NOMO-1 treated with DMSO at 0.1 percent for 48 hours (cell line): ENCODE data around the gene FAM3A.

Source experiments
- DNase-seq: peaks from one replicate; lab custom pipeline; 2025; ENCODE audit not compliant: unreplicated experiment; lab: John Stamatoyannopoulos, UW

The FAM3A gene

DNA sequence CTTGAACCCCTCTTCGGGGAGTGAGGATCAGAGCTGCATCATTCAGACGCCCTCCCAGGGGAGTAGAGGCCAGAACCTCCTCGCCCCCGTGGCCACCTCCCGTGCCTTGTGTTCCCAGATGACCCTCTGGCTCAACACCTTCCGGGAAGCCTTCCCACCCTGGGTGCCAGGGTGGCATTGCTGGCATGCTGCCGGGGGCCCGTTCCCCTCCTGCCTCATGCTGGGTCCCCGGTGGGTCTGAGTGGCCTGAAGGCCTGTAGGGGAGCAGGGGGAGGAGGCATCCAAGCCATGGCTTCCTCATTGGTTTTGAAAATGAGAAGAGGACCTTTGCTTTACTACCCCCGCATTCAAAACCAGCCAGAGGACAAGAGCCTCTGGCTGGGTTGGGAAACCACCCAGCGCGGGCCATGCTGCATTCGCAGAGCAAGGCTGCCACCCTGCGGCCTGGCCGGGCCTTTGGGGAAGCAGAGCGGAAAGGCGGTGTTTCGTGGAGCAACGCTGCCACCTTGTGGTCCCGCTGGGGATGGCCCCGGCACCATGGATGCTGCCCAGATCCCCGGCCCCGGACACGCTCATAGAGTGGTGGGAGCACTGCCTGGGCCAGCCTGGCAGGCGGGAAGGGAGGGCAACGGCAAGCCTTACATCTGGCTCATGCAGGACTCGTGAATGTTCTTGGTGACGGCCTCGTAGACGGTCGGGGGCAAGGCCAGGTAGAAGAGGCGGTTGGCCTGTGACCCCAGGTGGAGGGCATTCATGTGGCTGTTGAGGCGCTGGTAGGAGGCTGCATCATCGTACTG is 18.7 kb upstream of the FAM3A start:
- peak; percentile 82 for DNase-seq

DNA sequence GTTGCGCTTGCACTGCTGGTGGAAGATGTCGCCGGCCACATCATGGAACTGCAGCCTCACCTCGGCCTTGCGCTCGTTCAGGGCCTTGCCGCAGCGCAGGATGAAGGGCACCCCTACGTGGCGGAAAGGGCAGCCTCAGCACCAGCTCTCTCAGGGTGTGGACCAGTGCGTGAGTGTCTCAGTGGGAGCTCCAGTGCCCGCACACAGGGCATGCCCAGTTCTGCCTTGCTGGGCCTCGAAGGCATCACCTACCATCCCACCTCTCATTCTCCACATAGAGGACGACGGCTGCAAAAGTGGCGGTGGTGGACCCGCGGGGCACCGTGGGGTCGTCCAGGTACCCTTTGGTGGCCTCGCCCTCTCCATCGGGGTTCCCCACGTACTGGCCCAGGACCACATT is 16.7 kb upstream of the FAM3A start:
- no peak for DNase-seq

DNA sequence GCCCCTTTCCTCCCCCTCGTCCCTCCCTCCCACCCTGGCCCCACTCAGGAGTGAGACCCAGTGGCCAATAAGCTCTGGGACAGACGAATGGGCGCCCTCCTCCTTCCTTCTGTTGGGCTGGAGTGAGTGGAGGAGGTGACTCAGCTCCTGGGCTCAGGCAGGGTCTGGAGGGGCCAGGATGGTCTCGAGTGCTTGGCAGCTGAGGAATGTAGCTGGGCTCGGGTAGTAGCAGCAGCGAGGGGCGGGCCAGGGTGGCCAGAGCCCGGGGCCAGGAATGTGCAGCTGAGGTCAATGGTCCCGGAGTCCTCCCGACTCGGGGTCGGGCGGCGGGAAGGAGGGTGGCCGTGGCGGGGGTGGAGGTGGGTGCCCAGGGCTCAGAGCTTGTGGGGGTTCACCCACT is 15.6 kb upstream of the FAM3A start:
- no peak for DNase-seq

DNA sequence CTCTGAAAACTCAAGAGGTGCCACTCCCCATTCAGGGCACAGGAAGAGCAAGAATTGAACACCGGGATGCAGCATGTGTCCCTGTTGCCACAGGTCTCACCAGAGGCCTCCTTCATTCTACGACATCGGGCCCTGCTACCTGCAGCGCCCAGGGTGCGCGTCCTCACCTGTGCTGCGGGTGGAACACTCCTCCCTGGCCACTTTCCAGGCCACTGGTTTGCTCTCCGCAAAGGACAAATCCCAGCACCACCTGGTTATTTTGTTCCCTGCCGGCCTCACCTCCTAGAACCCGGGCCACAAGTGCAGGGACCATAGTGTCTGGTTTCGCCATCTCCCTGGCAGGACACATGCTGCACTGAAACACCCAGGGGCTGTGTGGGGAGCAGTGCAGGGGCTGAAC is 14.3 kb upstream of the FAM3A start:
- DNase-seq: no peak

DNA sequence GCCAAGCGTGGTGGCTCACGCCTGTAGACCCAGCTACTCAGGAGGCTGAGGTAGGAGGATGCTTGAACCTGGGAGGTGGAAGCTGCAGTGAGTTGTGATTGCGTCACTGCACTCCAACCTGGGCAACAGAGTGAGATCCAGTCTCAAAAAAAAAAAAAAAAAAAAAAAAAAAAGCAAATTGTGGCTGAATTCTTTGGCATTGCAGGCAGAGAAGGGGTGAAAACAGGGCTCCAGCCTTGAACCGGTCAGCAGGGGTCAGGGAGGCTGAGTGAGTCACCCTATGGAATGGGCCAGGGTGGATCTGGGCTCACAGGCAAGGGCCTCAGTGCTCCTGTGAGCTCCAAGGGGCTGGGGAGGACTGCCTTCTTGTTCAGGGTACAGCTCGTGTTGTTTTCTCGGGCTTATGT is 13.2 kb upstream of the FAM3A start:
- DNase-seq: no peak

DNA sequence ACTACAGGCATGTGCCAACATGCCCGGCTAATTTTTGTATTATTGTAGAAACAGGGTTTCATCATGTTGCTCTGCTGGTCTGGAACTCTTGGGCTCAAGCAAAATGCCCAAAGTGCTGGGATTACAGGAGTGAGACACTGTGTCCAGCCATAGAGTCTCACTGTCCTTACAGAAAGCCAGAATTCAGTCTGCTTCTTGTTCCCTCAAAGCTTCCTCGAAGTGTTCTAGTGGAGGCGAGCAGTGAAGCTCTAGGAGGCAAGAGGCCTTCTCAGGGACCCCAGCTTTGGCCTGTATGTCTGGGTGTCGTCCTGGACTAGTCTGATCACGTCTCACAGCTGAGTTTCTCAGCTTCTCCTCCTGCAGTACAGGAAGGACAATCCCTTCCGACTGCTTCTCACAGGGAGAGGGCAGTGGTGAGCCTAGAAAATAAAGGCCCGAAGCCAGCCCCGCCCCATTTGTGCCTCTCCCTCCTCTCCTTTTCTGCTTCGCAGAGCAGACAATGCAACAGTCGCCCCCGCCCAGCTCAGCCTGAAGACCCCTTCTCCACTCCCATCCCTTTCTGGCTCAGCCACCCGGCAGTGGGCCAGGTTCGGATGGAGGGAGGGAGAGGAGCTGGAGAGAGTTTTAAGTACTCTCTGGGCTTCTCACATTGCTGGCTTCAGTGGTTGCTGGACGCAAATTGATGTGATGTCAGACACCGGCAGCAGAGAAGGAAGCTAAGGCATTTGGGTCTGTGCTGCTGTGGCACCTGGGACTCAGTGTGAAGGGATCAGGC is 11.1 kb upstream of the FAM3A start:
- DNase-seq: peak; percentile 66

DNA sequence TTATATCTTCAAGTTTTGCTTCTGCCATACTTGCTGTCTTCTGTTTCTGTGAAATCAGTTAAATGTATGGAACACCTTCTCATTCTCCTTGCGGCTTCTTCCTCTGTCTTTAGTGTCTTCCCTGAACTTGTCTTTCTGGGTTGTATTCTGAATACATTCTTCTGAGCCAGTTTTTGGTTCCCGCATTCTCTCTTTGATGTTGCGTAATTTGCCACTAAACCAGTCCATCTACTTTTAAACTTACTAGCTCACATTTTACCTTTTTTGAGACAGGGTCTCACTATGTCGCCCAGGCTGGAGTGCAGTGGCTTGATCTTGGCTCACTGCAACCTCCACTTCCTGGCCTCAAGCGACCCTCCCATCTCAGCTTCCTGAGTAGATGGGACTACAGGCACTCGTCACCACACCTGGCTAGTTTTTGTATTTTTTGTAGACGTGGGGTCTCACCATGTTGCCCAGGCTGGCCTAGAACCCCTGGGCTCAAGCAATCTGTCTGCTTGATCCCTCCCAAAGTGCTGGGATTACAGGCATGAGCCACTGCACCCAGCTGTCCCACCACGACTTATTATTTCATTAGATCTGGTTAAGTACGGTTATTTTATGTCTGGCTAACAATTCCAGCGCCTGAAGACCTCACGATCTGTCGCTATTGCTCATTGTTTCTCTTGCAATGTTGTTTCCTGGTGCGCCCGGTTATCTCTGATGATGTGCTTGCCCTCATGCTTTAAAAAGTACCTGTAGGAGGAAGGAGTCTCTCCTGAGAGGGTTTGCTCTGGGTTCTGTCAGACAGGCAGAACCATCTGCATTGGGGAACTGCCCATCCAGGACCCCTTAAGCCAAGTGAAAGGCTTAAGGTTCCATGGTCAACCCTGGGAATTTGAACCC is 9.8 kb upstream of the FAM3A start:
- DNase-seq: no peak

DNA sequence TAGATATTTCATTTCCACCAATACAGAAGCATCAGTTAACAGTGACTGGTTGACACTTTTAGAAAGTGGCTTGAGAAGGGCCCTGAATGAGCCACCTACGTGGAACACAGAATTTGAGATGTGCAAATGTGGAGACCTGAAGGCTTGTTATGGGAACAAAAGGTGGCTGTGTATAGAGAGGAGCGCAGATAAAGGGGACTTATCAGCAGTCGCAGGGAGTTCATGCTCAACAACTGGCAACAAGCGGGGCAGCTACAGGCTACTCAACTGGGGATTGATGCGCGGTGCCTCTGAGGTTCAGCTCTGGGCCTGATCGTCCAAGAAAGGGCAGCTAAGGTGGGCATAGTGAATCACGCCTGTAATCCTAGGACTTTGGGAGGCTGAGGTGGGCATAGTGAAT is 3.4 kb upstream of the FAM3A start:
- no peak for DNase-seq

DNA sequence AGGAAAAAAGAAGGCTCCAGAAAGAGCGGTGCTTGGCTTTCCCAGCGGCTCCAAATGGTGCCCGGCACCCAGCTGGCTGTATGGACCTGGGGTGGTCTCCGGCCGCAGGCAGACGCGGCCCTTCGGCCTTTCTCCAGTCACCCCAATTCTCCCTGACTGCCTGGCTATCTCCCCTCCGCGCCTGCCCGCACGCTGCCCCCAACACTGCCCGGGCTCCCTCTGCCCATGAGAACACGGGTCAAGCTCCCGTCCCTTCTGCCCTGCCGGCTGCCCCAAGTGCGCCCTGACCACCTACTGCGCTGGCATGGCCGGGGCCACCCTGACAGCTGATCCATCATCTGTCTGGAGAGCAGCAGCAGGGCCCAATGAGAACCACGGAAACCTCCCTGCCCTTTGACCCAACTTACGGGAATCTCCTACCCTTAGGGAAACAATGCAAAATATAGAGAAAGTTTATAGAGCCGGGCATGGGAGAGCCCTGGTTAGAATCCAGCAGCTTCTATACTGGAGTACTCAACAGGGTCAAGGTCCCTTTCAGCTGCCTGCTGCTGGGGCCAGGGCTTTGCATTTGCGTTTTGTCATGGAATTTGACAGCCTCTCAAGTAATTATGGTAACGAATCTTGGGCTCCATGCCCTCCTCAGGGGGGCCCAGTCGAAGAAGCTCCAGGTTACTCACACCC is 1.2 kb upstream of the FAM3A start:
- no peak for DNase-seq

DNA sequence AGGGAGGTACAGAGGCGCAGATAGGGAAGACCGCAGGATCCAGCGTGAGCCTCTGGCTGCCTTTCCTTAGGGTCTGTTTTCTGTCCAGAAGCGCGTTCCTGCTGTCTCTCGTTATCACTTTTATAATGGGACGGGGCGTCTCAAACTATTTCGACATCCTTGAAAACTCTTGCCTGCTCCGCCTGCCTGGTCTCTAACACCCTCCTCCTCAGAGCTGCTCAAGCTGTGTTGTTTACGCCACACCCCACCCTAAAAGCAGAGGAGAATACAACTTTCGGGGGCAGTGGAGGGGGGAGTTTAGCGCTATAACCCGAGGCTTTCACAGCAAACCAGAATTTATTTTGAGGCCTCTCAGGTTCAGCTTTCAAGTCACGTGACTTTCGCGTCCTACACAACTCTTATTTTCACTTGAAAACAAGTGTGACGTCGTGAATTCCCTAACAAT is 646 bp upstream of the FAM3A start:
- peak; percentile 31 for DNase-seq

DNA sequence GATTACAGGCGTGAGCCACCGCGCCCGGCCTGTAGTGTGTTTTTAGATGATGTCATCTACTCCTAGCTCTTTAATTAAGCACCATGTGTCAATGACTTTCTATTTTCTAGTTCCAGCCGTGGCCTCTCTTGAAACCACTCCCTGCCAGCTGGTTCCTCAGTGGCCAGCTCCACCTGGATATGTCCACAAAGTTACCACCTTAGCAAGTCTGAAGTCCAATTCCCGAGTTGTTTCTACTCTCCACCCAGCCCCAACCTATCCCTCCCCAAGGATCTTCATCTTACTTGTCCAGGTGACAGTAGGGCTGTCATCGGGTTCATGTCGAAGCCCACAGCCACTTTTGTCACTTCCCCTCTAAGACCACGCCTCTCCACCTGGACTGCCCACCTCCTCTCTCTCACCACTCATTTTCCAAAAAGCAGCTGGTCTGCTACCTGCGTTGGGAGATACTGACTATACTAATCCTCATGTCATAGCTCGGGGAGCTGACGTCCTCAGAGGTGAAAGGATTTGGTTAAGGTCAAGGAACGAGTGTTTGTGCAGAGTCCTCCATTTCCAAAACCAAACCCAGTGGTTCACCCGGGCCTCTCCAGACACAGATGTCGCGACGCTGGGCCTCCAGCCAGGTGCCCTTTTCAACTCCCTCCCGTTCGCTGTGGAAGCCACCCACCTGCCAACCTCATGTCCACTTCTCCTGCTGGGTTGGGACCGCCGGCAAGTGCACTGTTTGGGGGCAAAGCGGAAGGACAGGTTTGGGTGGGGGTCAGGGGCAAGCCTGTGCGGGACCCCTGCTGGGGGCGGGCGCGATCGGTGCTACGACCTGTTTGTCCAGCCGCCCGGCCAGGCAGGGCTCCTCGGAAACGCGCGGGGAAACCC is 704 bp downstream of the FAM3A start:
- no peak for DNase-seq

DNA sequence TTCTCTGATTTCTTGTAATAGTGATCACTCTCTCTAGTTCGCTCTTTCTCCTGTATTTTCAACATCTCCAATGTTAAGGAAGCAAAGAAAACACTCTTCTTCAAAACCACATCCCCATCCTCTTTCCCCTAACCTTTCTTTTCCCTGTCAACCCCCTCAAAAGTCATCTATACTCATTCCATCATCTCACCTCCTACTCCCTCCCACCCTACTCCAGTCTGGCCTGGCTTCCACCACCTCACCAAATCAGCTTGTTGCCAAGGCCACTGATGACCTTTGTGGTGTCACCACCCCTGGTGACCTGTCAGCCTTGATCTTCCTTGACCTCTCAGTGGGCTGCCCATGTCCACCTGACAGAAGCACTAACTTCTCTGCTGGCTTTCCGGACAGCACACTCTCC is 2.3 kb downstream of the FAM3A start:
- DNase-seq: no peak

DNA sequence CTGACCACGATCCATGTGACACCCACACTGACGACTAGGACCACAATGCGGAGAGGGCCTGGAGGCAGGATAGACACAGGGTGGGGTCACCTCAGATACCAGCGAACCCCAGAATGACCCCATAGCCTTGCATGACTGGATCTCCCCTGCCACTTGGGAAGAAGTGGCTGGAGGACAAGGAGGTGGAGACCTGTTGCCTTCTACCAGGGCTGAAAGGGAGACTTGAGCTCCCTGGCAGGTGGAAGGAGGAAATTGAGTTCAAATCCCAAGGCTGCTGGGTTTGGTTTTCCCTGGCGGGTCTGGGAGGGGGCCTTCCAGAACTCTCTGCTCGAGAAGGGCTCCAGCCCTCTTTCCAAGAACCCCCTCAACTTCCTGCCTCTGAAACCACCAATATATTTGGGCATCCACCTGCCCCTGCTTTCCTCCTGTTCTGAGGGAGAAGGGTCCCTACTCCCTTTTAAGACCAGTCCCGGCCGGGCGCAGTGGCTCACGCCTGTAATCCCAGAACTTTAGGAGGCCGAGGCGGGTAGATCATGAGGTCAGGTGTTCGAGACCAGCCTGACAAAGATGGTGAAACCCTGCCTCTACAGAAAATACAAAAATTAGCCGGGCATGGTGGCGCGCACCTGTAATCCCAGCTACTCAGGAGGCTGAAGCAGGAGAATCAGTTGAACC is 3.0 kb downstream of the FAM3A start:
- DNase-seq: no peak

DNA sequence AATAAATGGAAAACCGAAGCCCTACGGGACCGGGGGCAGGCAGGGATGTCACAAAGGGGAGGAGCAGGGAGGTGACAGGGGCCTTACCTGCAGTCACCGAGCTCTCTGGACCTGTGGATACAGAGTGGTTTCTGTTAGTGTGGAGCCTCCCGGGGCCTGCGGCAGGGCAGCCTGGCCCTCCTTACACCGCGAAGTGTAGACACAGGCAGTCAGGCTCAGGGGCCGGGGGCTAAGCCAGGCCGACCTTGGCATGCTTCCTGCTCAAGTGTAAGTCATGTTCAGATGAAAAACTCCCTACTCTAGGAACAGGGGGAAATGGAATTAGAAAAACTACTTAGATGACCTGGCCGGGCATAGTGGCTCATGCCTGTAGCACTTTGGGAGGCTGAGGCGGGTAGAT is 4.3 kb downstream of the FAM3A start:
- DNase-seq: no peak

DNA sequence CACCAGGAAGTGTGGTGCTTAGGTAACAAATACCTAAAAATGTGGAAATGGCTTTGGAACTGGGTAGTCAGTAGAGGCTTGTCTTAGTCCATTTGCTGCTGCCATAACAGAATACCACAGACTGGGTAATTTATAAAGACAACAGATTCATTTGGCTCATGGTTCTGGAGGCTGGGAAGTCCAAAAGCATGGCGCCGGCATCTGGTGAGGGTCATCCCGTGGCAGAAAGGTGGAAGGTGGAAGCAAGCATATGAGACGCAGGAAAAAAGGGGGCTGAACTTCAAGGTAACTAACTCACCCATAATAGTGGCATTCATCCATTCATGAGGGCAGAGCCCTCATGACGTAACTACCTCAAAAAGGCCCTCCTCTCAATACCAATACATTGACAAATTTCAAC is 6.6 kb downstream of the FAM3A start:
- no peak for DNase-seq

DNA sequence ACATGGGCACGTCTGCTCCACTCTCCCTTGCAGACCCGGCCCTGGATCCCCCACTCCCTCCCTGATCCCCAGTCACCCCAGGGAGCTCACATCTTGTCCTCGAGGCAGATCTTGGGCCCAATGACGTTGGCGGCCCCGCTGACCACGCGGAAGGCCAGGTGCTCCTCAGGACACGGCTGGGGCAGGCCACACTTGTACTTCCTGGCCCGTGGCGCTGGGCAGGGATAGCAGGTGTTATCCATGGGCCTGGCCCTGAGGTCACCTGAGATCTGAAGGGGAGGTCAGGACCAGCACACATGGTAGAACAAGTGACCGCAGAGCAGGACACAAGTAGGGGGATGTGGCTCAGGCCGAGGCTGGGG is 7.7 kb downstream of the FAM3A start:
- no peak for DNase-seq

DNA sequence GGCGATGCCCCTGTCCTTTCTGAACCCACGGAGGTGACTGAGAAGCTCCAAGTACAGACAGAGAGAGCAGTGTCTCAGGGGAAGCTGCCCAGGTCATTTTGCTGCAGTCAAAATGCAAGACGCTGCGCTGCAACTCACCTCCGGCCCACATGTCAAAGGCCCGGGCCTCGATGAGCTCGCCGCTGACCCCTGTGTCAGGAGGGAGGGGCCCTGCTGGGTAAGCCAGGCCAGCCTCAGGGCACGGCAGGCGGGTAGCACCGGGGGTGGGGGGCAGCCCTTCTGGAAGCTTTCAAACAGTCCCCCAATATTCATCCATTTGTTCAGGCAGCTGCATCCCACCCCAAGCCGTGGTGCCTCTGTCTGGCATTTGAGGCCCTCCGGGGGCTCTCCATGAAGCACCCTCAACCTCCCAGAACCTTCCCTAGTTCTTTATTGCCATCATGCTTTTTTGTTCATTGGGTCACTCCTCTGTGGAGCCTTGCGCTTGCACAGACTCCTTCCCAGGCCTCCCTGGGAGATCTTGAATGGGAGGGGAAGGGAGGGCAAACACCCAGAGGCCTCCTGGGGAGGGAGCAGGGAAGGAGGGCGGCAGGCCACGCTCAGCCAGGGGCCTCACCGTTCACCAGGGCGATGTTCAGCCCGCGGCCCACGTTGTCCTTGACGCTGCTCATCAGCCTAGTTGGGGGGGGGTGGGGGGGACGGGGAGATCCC is 8.2 kb downstream of the FAM3A start:
- DNase-seq: no peak

DNA sequence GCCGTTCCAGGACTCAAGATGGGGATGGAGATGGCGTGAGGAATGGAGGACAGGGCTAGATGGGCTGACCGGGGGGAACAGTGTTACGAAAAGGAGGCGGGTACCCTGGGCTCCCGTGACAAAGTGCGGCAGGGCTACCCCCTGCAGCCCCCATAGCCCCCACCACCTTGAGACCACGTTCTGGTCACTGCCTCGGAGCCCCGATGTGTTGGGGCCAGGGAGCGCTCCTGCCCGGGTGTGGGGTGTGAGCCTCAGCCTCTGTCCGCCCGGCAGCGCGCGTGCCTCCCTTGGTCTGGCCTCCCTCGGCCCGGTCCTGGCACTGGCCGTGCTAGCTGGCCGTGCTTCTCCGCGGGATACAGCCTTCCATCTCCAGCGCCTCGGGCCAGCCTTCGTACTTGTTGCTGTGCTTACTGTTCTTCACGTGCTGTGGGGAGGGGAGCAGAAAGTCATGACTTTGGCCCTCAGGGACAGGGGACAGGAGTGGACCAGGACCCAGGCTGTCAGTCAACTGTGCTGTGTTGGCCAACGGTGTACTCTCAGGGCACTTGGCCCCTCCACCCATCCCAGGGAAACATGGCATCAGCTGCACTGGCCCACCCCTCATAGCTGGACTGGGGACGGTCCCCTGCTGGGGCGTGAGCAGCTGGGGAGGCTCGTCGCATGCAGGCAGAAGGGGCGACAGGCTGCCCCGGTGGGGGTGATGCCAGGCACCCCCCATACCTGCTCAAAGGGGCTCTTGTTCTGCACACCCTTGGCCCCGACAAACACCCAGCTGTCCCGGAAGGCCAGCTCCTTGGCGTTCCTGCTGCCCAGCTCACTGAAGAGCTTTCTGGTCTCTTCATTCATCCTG is 9.3 kb downstream of the FAM3A start:
- DNase-seq: no peak
